Kidney (tissue), 14 donors: ENCODE results near the gene MARCHF2. TPM values are rescaled to one million over a fixed set of nuclear protein-coding genes. Genes with fewer than 3 reads are reported as not detected.

Experiments used
- DNase-seq, 5 donors: peaks; one replicate each; pipeline ENCODE4 v3.0.0-alpha.2; 2013 to 2020
- FAIRE-seq: peaks from 2 replicates; lab custom pipeline; 2012; peaks lifted over from hg19 to GRCh38; lab: Jason Lieb, UNC
- H3K27ac ChIP-seq, 2 donors: one replicate each; pipeline ENCODE4 v1.7.0; 2013; ENCODE audit warnings: low read depth in 2 of 2, low read length in 2 of 2, inconsistent platforms in 1 of 2
- H3K27me3 ChIP-seq: one replicate; pipeline ENCODE4 v1.7.1; 2013; ENCODE audit warnings: low read length, inconsistent platforms; ENCODE audit not compliant: control insufficient read depth, insufficient read depth
- H3K36me3 ChIP-seq, 3 donors: one replicate each; pipeline versions ENCODE4 v1.7.0 to v1.7.1; 2013; ENCODE audit warnings: low read length in 3 of 3, control low read depth in 1 of 3, inconsistent platforms in 1 of 3; ENCODE audit not compliant: insufficient read depth in 3 of 3, control insufficient read depth in 2 of 3
- H3K4me1 ChIP-seq, 3 donors: one replicate each; pipeline versions ENCODE4 v1.7.0 to v1.7.1; 2013; ENCODE audit warnings: low read length in 3 of 3, inconsistent platforms in 1 of 3, low read depth in 1 of 3; ENCODE audit not compliant: control insufficient read depth in 2 of 3, insufficient read depth in 2 of 3
- H3K4me3 ChIP-seq, 3 donors: one replicate each; pipeline versions ENCODE4 v1.7.0 to v1.8.1; 2013; ENCODE audit warnings: low read length in 3 of 3, control low read depth in 1 of 3, inconsistent platforms in 1 of 3
- H3K9ac ChIP-seq, 3 donors: one replicate each; pipeline versions ENCODE4 v1.7.0 to v1.7.1; 2013; ENCODE audit warnings: low read length in 3 of 3, control low read depth in 1 of 3, inconsistent platforms in 1 of 3
- H3K9me3 ChIP-seq, 3 donors: one replicate each; pipeline versions ENCODE4 v1.7.0 to v1.7.1; 2013; ENCODE audit warnings: low read length in 3 of 3, control low read depth in 1 of 3, inconsistent platforms in 1 of 3; ENCODE audit not compliant: control insufficient read depth in 2 of 3, insufficient read depth in 1 of 3
- intact Hi-C: fragments of 100-400 bp; cut with DNase I; formaldehyde crosslinking; loops from one replicate; pipeline ENCODE4 v1.11.1; 2022
- polyA plus RNA-seq: library from polyadenylated mRNA; stranded (reverse); fragments of 350-450 nt; fragmentation: Illumina TruSeq; extraction: RNeasy Lipid Tissue Mini Kit (QIAGEN cat#74804); gene quantifications from one replicate; pipeline ENCODE4 v1.2.3, GENCODE V29; 2014; ENCODE audit warnings: low read depth, low replicate concordance; ENCODE audit not compliant: insufficient read depth
- total RNA-seq: library from RNA; stranded (reverse); fragmentation: NEBNext Ultra II Directional; extraction: Animal tissue kit (Norgen Biotek cat#: 25700); gene quantifications from one replicate; pipeline ENCODE4 v1.2.1, GENCODE V29; 2021
- TF ChIP-seq, protein P1 (sequence below): IDR thresholded peaks from 3 replicates; pipeline ENCODE4 v1.5.1; 2012; ENCODE audit warnings: mild to moderate bottlenecking, moderate library complexity, borderline replicate concordance; ENCODE audit not compliant: insufficient read depth; ENCODE audit errors: extremely low read depth
- donor health status: control.
- donor health status: control.
- donor health status: control.
- donor health status: control.
- donor health status: control.
- donor health status: DM: yes; HTN: yes; CAD: no.
- donor health status: Normal renal cell carcinoma (clear cell type).

The MARCHF2 gene
- total and polyA plus RNA-seq, 2 donors from 2014 or later = 46.5 to 48.4 TPM

DNA sequence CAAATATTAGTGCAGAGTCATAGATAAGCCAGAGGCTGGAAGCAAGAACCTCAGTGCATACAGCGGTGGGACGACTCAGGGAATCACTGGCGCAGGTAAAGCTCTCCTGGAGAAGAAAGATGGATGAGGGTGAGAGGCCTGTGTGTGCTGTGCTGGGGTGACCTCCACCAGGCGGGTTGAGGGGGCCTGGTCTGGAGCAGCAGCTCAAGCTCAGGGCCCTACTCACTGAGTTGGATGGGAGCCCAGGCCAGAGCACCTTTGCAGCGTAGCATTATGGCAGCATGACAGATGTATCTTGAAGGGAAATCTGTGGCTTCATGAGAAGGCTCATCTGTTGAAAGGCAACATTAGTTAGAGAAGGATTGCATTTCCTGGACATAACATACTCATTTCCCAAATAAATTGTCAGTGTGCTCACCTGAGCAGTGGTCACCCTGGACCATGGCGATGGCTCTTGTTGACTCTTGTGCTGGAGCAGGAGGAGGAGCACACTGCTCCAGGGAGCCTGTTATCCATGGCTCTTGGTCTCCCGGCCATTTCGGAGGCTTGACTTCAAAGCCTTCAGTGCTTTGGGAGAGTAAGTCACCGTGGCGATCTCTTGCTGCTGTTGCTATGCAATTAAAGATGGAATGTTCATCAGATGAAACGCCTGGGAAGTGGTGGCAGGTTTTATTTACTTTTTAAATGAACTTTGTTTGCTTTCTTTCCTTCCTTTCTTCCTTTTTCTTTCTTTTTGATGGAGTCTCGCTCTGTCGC lies 56.7 kb downstream of the MARCHF2 start:
- Histone ChIP-seq H3K27ac (no peak overlapping the region), H3K4me3 (no peak overlapping the region), H3K9me3 (no peaks in the 10 kb centered on the region), H3K36me3 (peaks cover 26 to 69% (median 61%) of the 10 kb centered on the region in 3 donors), H3K4me1 (no peaks in the 10 kb centered on the region), H3K27me3 (no peaks in the 10 kb centered on the region), H3K9ac (no peak overlapping the region)
- FAIRE-seq (no peak), DNase-seq (no peak)
- intact Hi-C loops = no loop called here
- TF ChIP-seq, protein P1, sequence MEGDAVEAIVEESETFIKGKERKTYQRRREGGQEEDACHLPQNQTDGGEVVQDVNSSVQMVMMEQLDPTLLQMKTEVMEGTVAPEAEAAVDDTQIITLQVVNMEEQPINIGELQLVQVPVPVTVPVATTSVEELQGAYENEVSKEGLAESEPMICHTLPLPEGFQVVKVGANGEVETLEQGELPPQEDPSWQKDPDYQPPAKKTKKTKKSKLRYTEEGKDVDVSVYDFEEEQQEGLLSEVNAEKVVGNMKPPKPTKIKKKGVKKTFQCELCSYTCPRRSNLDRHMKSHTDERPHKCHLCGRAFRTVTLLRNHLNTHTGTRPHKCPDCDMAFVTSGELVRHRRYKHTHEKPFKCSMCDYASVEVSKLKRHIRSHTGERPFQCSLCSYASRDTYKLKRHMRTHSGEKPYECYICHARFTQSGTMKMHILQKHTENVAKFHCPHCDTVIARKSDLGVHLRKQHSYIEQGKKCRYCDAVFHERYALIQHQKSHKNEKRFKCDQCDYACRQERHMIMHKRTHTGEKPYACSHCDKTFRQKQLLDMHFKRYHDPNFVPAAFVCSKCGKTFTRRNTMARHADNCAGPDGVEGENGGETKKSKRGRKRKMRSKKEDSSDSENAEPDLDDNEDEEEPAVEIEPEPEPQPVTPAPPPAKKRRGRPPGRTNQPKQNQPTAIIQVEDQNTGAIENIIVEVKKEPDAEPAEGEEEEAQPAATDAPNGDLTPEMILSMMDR = no peak

DNA sequence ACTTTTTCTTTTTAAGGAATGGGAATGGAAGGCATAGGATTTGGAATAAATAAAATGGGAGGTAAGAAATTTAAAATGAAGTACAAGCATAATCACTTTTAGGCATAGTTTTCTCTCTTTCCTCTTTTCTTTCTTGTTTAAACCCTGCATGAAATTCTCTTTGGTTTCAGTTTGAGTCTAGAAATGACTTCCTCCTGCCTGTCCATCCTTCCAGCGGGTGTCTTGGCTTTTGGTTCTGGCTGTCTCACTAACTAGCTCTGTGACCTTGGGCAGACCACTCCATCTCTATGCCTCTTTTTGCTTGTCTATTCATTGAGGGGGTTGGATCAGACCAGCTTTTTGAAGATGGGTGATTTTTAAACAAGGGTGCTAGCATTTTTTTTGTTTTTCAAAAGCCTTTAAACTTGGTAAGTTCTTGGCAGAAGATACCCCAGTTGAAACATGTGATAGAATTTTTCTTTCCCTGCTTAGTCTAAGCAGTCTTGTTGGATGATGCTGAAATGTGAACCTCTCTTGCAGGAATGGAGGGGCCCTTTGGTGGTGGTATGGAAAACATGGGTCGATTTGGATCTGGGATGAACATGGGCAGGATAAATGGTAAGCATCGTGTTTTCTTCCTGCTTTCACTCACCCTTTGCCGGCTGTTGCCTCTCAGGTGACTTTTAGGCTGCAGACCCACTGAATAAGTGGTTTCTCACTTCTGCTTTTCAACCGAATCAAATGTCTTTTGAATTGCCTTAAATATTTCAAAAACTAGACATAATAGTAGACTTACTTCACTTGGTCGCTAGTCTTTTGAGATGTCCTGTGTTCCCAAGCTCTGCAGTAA lies 60.8 kb downstream of the MARCHF2 start:
- no peak for DNase-seq
- intact Hi-C loops = no loop called here
- Histone ChIP-seq H3K9ac (no peak overlapping the region), H3K27me3 (no peaks in the 10 kb centered on the region), H3K4me3 (no peak overlapping the region), H3K9me3 (no peaks in the 10 kb centered on the region), H3K4me1 (peaks cover 0 to 4% (median 0%) of the 10 kb centered on the region in 3 donors), H3K27ac (no peak overlapping the region), H3K36me3 (peaks cover 11 to 60% (median 50%) of the 10 kb centered on the region in 3 donors)
- TF ChIP-seq, protein P1 = no peak
- FAIRE-seq = no peak

DNA sequence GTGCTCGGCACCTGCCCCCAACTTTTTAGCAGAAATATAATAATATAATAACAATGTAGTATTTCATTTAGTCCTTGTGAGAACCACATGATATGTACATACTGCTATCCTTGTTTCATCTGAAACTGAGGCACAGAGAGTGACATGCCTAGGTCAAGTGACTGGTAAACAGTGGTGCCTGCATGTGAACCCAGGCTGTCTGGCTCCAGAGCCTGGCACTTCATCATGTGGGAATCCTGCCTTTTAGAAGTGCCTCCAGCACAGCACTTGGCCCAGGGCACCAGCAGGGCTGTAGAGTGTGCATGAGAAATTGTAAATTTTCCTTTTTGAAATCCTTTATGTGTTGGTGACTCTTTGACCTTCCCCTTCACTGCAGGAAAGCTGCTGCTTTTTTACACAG lies 61.9 kb downstream of the MARCHF2 start:
- Histone ChIP-seq H3K27me3 (no peaks in the 10 kb centered on the region), H3K9ac (no peak overlapping the region), H3K9me3 (no peaks in the 10 kb centered on the region), H3K4me1 (peaks cover 0 to 4% (median 0%) of the 10 kb centered on the region in 3 donors), H3K4me3 (no peak overlapping the region), H3K27ac (no peak overlapping the region), H3K36me3 (peaks cover 7 to 52% (median 39%) of the 10 kb centered on the region in 3 donors)
- TF ChIP-seq, protein P1 = no peak
- intact Hi-C loops = no loop called here
- FAIRE-seq (no peak), DNase-seq (no peak)
